C4-2B (cell line): ENCODE data around the gene SNX19.

ENCODE experiments used
- H3K27ac ChIP-seq: fragments of 450-650 bp; 2 replicates; pipeline ENCODE4 v1.5.1; 2017
- ZFX ChIP-seq: fragments of 450-650 bp; IDR thresholded peaks from 2 replicates; pipeline ENCODE4 v1.6.1; 2017
- TF ChIP-seq, protein P1 (sequence below): fragments of 450-650 bp; conservative IDR thresholded peaks from 2 replicates; pipeline ENCODE4 v1.5.1; 2017; ENCODE audit warnings: mild to moderate bottlenecking

Gene SNX19

DNA sequence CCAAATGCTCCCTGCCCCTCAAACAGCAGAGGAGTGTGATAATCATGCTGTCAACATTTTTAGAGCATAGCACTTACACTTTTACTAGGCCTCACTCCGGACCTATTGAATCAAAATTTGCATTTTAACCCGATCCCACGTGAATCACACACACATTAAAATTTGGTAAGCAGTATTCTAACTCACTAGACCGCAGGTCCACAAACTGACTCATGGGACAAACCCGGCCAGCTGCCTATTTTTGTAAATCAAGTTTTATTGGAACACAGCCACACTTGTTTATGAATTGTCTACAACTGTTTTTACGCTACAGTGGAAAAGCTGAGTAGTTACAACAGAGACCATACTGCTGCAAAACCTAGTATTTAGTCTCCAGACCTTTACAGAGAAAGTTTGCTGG lies 43.3 kb downstream of the SNX19 start:
- no peak overlapping the region for H3K27ac ChIP-seq

DNA sequence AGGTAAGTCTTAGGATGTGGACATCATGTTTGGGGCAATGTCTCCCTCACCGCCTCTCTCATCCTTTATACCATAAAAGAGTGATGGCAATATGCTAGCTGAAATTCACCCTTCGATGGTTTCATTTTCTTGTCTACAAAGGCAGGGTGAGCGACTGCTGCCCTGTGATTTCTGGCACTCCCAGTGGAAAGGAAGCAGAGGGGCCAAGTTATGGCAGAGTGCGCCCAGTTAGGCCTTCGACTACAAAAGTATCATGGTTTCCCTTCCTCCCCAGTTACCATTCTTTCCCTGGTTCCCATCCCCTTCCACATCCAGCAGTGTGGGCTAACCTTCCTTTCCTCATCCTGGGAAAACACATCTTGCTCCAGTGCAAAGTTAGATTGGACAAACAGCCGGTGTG lies 43.8 kb downstream of the SNX19 start:
- TF ChIP-seq, protein P1, sequence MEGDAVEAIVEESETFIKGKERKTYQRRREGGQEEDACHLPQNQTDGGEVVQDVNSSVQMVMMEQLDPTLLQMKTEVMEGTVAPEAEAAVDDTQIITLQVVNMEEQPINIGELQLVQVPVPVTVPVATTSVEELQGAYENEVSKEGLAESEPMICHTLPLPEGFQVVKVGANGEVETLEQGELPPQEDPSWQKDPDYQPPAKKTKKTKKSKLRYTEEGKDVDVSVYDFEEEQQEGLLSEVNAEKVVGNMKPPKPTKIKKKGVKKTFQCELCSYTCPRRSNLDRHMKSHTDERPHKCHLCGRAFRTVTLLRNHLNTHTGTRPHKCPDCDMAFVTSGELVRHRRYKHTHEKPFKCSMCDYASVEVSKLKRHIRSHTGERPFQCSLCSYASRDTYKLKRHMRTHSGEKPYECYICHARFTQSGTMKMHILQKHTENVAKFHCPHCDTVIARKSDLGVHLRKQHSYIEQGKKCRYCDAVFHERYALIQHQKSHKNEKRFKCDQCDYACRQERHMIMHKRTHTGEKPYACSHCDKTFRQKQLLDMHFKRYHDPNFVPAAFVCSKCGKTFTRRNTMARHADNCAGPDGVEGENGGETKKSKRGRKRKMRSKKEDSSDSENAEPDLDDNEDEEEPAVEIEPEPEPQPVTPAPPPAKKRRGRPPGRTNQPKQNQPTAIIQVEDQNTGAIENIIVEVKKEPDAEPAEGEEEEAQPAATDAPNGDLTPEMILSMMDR: no peak
- no peak for TF ChIP-seq ZFX
- no peak overlapping the region for H3K27ac ChIP-seq

More for the DNA sequence above, 43.3 kb downstream of the SNX19 start:
- TF ChIP-seq ZFX: no peak
- TF ChIP-seq, protein P1: no peak

DNA sequence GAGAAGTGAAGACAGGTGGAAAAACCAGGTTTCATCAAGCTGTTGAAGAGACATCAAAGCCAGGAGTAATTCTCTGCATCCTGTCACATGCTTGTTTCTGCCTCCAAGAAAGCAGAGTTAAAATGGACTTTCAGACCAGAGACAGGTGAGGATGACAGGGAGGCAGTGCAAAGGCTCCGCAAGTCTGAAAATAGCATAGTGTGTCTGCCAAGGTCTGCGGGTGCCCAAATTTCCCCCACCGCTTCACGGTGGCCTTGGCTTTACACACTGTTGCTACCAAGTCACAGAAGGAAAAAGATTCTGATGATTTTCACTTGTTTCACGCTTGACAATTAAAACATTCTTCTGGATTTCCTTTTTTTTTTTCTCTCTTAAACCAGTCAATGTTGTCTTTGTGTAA lies 44.2 kb downstream of the SNX19 start:
- no peak for TF ChIP-seq ZFX
- TF ChIP-seq, protein P1: no peak
- no peak overlapping the region for H3K27ac ChIP-seq

DNA sequence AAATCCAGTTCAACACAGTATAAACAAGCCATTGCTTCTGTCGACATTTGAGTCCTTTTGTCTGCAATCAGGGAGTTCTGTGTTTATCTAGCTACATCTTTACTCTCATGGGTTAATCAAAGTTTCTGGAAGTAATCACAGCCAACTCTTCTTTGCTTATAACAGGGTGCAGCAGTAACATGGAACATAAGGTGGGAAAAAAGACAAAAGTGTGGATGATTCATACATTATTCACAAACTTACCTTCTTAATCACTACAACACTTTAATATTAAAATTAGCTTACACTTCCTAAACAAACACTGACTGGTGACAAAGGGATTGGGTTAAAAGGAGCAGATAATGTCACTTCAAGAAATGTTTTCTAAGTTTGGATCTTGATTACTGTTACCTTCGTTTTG lies 44.7 kb downstream of the SNX19 start:
- TF ChIP-seq, protein P1: no peak
- TF ChIP-seq ZFX: no peak

DNA sequence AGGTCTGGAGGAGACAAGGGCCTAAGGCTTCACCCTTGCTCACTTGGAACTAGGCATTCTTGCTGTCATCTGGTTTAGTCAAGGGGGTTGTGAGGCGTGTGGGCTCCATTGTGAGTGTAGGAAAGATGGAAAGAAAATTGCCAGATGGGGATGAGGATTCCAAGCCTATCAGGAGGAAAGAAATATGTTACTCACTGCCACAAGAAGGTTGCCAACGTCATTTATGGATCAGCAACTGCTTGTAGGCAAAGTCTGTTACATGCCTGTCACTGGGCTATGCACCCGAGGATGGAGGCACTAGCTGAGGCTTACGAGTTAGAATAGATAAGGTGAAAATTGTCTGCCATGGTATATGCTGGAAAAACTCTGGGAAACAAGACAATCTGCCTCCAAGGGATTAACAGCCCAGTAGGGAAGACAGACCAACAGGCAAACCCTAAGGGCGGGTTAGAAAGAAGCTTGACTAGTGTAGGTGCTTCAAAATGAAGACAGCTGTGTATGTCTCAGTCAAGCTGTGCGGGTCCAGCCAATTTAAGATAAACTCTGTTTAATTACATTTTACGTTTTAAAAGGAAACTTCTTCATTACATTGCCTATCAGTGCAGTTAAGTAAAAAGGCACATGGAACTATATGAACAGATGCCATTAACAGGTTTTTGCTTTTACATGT lies 47.4 kb downstream of the SNX19 start:
- TF ChIP-seq, protein P1: no peak
- TF ChIP-seq ZFX: no peak
- no peak overlapping the region for H3K27ac ChIP-seq

More for the DNA sequence above, 44.7 kb downstream of the SNX19 start:
- H3K27ac ChIP-seq: no peak overlapping the region

DNA sequence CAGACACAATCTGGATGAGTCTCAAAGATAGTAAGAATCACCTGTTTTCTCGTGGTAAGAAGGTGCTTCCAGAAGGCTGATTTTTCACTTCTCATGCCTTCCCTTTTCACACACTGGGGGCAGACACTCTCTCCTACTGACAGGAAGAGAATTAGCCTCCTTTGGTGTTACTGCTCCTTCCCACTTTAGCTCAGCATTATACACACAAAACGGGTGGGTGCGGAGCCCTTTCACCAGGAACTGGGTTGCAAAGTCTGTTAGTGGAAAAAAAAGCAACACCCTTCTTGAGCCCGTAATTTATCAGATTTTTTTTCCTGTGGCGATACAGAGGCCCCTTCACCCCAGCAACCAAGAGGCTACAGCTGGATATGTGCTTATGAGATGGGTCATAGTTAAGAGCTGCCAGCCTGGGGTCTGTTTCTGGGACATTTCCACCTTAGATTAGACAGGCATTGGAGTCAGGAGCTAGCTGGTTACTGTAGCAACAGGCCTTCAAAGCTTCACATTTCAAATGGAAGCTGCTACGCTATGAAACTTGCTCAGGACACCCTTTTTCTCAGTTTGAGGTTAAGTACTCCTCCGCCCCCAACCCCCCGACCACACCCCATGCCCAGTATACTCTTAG lies 48.1 kb downstream of the SNX19 start:
- no peak overlapping the region for H3K27ac ChIP-seq
- TF ChIP-seq ZFX: no peak
- TF ChIP-seq, protein P1: no peak

DNA sequence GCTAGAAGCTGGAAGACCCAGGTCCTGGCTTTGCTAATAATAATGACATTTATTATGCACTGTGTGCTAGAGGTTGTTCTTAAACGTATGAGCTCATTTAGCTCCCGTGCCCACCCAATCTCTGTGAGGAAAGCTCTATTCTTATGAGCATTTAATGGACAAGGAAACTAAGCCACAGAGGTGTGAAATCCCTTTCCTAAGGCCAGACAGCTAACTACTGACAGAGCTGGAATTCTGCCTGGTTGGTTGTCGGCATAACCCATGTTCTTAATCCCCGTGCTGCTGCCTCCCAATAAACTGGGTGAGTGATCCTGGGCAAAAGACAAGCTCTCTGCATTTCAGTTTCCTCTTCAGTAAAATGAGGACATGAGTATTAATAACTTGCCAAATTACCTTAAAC lies 49.4 kb downstream of the SNX19 start:
- H3K27ac ChIP-seq: no peak overlapping the region
- TF ChIP-seq, protein P1: no peak
- no peak for TF ChIP-seq ZFX
